Measurements from ENCODE around the gene CYB561A3.

CYB561A3 gene

DNA sequence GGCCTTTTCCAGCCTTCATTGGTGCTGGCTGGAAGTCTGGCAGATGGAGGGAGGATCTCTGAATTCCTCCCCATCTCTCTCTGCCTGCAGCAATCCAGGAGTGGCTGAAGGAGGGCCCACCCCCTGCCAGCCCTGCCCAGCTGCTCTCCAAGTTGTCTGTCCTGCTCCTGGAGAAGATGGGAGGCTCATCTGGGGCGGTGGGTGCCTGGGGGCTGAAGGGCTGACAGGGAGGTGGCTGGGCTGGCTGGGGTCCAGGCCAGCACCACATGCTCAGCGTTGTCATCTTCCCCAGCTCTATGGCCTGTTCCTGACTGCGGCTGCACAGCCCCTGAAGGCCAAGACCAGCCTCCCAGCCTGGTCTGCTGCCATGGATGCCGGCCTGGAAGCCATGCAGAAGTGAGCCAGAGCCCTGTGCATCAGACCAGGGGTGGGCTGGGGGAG, 16.5 kb downstream of the CYB561A3 start:
- DNase-seq (ENCODE audit: low read depth in 2 of 2): no peak

DNA sequence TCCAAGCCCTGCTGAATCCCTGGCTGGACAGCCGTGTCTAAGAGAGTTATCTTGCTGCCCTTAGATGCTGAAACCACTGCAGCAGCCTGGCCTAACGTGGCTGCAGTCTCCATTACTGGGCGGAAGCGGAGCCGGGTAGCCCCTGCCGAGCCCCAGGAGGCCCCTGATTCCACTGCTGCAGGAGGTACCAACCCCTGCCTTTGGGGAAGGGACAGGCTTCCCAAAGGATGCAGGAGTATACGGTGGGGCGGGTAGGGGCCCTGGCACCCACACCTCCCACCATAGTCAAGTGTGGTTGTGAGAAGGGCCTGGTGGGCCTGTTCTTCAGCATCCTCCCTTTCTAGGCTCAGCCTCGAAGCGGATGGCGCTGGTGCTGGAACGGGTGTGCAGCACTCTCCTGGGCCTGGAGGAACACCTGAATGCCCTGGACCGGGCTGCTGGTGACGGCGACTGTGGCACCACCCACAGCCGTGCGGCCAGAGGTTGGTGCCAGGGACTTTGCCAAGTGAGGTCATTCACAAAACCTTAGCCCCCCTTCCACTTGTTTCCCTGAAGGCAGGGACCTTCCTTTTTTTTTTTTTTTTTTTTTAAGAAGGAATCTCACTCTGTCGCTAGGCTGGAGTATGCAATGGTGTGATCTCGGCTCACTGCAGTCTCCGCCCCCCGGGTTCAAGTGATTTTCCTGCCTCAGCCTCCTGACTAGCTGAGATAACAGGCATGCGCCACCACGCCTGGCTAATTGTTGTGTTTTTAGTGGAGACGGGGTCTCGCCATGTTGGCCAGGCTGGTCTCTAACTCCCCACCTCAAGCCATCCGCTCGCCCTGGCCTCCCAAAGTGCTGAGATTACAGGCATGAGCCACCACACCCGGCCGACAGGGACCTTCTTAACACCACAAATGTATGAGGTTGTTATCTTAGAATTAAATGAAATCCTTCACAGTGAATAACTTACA, 17.6 kb downstream of the CYB561A3 start:
- no peak for DNase-seq (ENCODE audit: low read depth in 2 of 2)

DNA sequence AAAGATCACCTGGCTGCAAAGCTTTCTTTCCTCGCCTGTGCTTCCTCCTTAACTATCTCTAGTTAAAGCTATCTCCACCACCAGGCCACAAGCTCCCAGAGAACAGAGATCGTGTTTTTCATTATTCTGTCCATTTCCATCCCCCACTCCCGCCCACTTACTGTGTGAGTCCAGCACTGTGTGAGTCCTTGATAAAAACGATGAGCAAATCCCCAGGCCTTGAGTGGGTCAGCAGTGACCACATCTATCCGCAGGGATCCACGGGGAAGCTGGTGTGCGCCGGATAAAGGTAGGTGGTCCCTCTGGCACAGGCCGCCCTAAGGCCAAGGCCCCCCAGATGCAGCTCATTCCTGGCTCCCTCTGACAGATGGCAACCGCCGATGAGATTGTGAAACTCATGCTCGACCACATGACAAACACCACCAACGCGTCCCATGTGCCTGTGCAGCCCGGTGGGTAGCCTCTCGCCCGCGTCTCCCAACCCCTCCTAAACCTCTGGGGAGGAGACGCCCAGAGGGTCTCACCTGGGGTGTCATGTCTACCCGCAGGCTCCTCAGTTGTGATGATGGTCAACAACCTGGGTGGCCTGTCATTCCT, 19.4 kb downstream of the CYB561A3 start:
- DNase-seq (ENCODE audit: low read depth in 2 of 2): no peak

DNA sequence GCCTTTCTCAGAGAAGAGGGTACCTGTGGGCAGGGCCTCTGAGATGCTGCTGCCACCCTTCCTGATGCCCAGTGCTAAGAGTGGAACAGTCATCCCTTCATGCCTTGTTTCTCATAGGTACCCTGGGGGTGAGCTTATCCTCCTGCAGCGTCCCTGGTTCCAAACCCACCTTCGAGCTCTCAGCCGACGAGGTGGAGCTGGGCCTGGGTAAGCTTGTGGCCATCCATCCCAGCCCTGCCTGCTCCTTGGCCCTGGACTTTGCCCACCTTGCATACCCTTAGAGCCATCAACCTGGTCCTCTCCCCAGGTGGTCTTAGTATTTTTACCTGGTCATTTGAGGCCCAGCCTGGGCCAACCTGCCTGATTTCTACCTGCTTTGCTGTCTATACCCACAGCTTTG, 20.0 kb downstream of the CYB561A3 start:
- DNase-seq (ENCODE audit: low read depth in 2 of 2): no peak

DNA sequence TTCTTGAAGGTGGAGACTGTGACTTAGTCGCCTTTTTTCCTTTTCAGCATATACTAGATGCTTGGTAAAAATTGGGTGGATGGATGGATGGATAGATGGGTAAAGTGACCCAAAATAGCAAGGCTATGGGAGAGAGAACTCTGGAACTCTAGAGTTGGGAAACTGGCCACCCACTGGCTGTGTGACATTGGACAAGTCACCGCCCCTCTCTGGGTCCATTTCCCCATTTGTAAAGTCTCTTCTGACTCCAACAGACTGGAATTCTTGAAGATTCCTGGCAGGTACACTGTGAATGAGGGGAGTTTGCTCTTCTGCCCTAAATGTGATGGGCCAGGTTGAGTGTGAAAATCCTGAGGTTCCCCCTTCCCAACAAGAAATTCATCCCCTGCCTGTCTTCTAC, 20.7 kb downstream of the CYB561A3 start:
- DNase-seq (ENCODE audit: low read depth in 2 of 2): no peak

DNA sequence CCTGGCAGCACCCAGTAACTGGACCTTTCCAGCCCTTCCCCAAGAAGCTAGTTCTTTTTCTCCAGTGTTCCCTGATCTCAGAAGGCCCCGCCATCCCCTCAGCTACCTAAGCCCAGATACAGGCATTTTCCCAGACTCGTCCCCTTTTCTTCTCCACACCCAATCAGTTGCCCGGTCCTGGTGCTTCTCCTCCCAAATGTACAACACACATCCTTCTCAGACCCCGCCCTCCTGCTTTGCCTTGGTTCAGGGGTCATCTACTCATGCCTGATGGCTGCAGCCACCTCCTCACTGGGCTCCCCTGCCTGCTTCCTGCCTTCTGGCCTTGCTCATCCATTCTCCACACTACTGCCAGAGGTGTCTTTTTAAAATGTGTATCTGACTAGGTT, 22.2 kb downstream of the CYB561A3 start:
- DNase-seq (ENCODE audit: low read depth in 2 of 2): no peak

DNA sequence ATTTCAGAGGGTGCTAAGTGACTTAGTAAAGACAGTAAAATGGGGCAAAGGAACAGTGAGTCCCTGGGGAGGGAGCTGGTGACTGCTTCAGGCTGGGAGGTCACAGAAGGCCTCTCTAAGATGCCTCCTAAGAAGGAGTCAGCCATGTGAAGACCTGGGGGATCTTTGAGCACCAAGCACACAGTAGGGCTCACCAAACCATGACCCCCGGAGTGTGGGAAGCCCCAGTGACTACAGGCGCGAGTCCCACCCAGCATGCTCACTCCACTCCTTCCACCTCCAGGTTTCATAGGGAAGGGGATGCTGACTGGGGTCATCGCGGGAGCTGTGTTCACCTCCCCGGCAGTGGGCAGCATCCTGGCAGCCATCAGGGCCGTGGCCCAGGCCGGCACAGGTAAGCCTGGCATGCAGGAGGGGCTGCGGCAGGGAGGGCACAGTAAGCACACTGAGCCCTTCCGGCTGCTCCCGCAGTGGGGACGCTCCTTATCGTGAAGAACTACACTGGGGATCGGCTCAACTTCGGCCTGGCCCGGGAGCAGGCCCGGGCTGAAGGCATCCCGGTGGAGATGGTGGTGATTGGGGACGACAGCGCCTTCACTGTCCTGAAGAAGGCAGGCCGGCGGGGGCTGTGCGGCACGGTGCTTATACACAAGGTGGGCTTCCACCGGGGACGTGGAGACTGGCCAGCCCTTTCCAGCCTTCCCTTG, 22.7 kb downstream of the CYB561A3 start:
- DNase-seq (ENCODE audit: low read depth in 2 of 2): no peak

DNA sequence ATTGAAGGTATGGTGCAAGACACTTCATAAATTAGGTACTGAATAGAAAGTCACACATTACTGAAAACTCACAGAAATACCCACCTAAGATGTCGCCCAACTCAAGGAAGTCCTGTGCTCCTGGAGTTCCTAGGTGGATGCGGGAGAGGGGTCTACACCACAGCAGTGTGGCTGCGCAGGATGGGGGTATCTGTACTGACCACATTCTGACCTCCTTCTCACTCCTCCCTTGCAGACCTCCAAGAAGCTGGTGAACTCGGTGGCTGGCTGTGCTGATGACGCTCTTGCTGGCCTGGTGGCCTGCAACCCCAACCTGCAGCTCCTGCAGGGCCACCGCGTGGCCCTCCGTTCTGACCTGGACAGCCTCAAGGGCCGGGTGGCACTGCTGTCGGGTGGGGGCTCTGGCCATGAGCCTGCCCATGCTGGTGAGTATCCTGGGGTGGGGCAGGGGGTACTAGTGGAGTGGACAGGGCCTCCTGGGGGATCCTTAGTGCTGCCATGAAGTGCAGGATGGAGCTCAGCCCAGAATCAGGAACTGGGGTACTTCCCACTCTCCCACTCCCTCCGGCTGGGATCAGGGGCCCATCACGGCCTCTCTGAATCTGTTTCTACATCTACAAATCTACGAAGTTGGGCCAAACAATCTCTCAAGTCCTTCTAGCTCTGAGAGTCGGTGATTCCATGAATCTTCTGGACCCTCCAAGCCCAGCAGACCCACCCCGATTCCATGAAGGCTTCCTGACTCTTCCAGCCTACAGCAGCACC, 23.8 kb downstream of the CYB561A3 start:
- DNase-seq (ENCODE audit: low read depth in 2 of 2): no peak

DNA sequence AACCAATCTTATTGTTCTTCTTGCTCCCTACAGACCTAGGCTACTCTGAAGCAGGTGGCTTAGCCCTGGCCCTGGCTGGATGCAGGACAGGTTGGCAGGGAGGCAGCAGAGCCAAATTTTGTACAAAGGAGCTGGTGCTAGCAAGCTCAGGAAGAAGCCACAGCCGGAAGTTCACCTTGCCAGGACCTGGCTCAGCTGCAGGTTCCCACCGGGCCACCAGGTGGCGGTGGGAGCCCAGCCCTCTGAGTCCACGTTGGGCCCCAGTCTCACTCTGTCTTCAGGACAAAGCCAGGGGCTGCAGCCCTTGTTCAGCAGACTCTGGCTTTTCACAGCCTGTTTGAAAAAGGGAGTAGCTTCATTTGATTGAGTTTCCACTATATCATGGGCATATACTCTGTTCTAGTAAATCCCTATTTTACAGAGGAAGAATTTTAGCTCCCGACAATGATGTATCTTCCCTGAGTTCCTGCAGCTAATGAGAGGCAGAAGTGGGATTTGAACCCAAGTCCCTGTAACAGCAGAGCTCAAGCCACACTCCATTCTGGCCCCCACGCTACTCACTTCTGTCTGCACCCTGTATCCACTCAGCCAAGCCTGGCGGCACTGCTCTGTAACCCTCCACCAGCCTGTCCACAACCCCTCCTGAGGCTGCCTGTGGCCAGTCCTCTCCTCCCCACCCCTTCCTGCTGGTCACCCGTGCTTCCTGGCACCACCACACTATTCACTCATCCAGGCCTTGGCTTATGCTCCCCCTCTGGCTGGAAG, 25.3 kb downstream of the CYB561A3 start:
- DNase-seq (ENCODE audit: low read depth in 2 of 2): peak; percentile 63 to 64

DNA sequence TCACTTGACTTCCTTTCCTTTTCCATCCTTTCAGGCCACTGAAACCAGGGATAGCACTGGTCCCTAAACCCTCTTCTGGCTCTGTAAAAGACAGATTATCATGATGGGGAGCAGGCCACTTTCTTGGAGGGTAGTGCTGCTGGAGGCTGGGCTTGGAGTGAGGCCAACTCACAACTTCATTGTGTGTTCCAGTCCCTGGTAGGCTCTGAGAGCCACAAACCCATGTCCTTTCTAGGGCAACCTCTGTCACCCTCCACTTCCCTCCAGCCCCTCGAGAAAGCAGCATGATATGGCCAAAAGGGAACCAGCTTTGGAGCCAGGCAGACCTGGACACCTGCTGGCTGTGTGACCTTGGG, 26.3 kb downstream of the CYB561A3 start:
- DNase-seq (ENCODE audit: low read depth in 2 of 2): no peak

DNA sequence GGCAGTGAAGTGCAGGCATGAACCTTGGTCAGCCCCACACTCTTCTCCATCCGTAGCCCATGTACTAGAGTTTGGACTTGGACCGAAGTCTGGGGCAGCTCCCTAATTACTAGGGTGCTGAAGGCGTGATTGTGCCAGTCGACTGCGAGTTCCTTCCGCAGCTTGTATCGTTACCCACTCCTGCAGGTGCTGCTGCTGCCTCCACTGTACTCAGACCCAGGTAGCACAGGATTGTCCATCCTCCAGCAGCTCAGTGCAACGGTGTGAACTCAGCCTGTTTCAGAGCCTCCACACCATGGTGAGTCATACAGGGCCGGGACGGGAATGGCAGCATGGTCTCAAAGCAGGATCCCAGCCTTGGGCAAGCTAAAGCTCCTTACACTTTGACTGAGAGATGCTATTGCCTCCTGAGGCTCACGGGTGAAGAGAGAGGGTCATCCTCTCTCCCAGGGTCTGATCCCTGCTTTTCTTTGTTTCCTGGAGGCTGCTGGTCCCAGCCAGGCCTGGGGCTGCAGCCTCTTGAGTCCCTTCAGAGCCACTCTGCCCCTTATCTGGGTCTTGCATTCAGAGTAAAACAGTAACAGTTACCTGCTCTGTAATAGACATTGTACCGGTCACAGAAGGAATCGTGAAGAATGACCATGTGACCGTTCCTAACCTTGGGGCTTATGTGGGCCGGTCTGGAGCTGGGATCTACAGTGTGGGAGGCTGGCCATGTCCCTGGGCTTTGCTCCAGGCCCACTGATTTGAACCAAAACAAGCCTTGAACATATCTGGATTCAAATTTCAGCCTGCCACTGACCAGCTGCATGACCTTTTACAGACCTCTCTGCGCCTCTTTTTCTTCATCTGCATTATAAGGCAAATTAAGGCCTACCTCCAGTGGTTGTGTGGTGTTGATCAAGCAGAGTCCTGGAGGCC, 27.0 kb downstream of the CYB561A3 start:
- no peak for DNase-seq (ENCODE audit: low read depth in 2 of 2)

DNA sequence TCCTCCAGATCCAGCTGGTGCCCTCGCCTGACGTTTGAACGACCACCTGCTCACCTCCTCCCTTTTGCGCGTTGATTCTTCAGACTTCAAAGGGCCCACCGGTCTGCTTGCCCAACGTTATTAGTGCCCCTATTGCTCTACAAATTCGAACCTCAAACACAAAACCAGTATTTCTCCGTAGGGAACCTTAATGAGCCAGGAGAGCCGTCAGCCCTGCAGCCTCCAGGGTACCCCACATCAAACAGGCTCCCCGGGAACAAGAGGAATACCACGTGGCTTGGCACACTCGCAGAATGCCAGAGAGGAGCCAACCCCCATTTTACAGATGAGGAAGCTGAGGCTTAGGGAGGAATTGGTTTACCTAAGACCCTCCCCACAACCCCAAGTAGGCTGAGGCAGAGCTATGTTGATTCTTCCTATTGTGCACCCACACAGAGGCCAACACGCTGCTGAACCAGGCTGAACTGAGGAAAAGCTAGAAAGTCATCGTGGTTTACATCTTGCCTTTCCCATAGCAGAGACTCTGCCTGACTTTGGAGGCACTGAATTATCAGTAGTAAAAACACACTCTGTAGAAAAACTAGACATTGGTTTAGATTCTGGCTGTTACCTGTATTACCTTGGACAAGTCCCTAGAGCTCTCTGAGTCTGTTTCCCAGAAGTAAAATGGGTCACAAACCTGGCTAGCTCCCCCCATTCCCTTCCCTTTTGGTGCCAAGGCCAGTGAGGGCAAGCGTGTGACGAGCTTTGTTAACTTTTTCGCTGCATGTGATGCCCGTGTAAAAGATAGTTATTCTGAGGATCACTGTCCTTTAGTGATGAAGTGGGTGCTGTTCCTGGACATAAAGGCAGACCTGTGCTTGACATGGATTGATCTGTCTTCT, 27.9 kb downstream of the CYB561A3 start:
- no peak for DNase-seq (ENCODE audit: low read depth in 2 of 2)

DNA sequence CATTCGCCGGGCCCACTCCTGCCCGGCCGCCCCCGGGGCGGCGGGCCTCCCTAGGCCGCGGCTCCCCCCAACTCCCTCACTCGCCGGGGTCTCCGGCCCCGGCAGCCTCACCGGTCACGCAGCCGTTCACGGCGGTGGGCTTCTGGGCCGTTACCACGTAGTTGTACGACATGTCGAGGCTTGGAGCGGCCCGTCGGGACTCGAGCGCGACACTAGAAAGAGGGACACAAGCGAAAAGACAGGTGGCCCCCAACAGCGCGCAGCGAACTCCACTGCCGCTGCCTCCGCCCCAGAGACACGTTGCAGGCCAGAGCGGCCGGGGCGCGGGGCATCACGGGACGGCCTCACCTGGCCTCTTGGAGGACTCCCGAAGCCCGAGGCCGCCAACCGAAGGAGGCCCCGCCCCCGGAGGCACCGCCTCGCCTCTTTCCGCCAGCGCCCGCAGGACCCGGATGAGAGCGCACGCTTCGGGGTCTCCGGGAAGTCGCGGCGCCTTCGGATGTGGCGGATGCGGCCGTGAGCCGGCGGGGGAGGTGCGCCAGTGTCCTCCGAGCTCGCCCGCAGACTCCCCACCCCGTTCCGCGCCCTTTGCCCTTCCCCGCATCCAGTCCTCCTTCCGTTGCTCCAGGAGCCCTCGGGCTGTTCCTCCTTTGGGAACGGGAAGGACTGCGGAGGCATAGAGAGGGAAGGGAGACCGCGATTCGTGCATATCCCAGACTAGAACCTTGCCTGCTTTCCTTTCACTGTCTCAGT, 28.7 kb downstream of the CYB561A3 start, which contains the start of the genes DDB1 and TKFC:
Gene DDB1, minus strand, starts transcription at position 309 of the 753 bp plus-strand sequence. Its CDS starts 137 bp downstream, at position 172.
Gene TKFC, plus strand, starts transcription at position 432 of the 753 bp plus-strand sequence. CDS start 1,501 bp downstream, outside the sequence.
- peak; percentile 93 to 95 for DNase-seq (ENCODE audit: low read depth in 2 of 2)

DNA sequence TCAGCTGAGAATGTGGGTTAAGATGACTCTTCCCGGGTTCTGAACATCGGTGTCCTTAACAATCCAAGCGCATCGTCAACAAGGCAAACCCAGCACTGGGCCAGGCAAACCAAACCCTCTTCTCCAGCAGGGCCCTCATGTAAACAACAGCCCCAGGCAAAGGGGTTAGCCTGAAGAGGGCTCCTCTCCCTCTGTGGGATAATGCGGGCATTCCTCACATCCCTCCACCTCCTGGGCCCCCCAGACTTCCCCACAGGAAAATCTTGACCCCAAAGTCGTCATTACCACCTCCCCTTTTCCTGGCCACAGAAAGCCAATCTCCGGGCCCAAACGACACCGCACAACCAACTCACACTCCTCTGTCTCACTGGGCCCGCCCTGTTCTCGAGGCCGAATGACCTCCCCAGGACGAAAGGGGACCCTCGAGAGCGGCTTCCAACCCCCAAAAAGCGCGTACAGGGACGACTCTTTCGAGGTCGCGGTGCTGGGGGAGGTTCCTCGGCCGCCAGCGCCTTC, 29.3 kb downstream of the CYB561A3 start:
- no peak for DNase-seq (ENCODE audit: low read depth in 2 of 2)

DNA sequence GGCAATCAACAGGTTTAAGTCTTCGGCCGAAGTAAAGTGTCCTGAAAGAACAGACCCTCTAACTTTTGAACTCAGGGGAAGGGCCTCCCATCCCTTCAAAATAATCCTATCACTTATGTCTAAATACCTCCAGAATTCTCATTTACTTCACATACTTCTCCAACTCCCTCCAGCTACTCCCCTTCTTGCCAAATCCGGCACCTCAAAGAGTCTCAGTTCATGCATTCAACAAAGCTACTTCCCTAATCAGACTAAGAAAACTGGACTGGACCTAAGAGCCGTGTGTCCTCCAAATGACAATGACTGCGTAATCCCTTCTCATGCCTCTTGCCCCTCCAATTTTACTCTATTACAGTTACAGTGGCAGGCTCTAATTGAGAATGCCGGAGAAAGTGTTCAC, 30.0 kb downstream of the CYB561A3 start:
- no peak for DNase-seq (ENCODE audit: low read depth in 2 of 2)

DNA sequence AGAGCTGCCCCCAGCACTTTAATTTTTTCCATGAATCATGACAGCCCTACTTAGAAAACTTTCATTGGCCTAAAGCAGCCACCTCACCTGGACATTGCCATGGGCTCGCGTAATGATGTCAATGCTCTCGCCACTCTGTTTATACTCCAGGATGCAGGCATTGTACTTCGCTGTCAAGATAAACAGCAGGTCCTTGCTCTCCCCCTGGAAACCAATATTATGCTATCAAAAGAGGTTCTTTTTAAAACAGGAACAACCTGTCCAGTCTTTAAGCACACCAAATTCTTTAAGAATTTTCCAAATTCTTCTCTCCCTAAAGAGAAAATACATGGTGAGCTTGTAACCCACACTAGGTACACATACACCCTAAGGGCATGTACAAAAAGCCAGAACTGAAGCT, 31.8 kb downstream of the CYB561A3 start:
- no peak for DNase-seq (ENCODE audit: low read depth in 2 of 2)

DNA sequence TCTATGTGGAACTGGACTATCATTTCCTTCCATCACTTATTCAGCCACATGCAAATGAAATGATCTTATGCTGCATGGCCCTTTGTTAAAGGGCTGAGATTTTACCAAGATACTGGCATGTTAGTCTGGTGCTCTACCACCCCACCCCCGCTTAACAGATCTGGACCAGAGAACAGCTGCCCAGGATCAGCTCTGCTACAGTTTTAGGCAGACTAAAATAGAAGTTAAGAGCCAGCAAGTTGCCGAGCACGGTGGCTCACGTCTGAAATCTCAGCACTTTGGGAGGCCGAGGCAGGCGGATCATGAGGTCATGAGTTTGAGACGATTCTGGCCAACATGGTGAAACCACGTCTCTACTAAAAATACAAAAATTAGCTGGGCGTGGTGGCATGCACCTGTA, 33.3 kb downstream of the CYB561A3 start:
- no peak for DNase-seq (ENCODE audit: low read depth in 2 of 2)

DNA sequence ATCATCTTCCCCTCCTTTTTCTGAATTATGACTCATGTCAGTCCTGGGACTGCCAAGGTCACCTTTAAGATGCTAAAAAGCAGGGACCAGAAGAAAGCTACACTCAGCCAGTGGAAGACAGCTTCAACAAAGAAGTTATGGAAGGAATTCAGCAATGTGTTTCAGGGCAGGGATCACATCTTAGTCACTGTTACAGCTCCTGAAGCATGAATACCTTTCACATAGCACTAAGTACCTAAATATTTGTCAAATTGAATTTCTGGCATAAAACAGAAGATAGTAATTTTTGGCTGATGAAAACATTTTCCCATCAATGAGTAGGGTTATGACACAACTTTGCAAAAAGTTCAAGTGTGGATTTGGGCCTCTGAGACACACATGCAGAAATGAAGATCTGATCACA, 34.0 kb downstream of the CYB561A3 start:
- no peak for DNase-seq (ENCODE audit: low read depth in 2 of 2)
